Activated naive CD8-positive, alpha-beta T cell treated with anti-CD3 and anti-CD28 coated beads, Interleukin-2, amount 50 U/mL, for 24 hours (primary cell): Measurements from ENCODE around the gene MRM1.
"Not testable (repeated sequence)": the region's sequence is repeated elsewhere in the genome, so short reads cannot be mapped to it uniquely, and the experiment has no call there.

ENCODE experiments used
- ATAC-seq: fragments of 150-1000 bp; cut with Tn5 transposase; one replicate; pipeline ENCODE4 v1.10.0; 2021
- DNase-seq: peaks from one replicate; pipeline ENCODE4 v3.0.0; 2021
- H3K27ac Mint-ChIP-seq: one replicate; pipeline ENCODE4 v1.8.0; 2021; ENCODE audit warnings: mild to moderate bottlenecking, mixed read lengths
- H3K27me3 Mint-ChIP-seq: one replicate; pipeline ENCODE4 v1.8.0; 2021; ENCODE audit warnings: mixed read lengths
- H3K36me3 Mint-ChIP-seq: one replicate; pipeline ENCODE4 v1.8.0; 2021; ENCODE audit warnings: low read depth, mixed read lengths
- H3K4me1 Mint-ChIP-seq: one replicate; pipeline ENCODE4 v1.8.0; 2021; ENCODE audit warnings: mixed read lengths
- H3K4me3 Mint-ChIP-seq: one replicate; pipeline ENCODE4 v1.8.0; 2021; ENCODE audit warnings: mild to moderate bottlenecking, moderate library complexity, mixed read lengths
- H3K9me3 Mint-ChIP-seq: one replicate; pipeline ENCODE4 v1.8.0; 2021; ENCODE audit warnings: mixed read lengths

MRM1 gene

DNA sequence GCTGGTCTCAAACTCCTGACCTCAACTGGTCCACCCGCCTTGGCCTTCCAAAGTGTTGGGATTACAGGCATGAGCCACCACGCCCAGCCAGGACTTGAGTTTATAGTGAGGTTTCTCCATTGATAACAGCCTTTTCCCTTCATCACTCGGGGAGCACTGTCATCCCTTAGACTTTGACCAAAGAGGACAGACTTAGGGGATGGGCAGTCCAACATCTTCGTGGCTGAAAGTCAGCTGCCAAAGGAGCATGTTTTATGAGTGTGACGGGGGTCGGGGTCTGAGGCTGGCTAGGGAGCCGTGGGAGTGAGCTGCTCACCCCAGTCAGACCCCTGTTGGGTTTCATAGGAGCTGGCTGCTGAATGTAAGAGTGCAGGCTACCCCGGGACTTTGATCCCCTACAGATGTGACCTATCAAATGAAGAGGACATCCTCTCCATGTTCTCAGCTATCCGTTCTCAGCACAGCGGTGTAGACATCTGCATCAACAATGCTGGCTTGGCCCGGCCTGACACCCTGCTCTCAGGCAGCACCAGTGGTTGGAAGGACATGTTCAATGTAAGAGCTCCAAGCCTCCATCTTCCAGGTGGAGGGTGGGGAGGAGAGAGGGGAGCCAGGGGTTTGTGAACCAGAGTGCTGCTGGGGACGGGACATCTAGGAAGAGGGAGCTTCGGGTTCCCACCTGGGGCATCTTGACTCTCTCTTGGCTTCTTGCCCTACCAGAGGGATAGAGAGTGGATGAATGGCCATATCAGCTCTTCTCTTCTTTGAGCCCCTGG is 6.6 kb upstream of the MRM1 start:
- no peak overlapping the region for H3K27ac Mint-ChIP-seq
- ATAC-seq (no peak), DNase-seq (no peak)
- H3K27me3 Mint-ChIP-seq, result no peaks in the 10 kb centered on the region
- H3K9me3 Mint-ChIP-seq, result no peaks in the 10 kb centered on the region
- H3K4me3 Mint-ChIP-seq, result no peak overlapping the region
- peaks cover 33% of the 10 kb centered on the region for H3K4me1 Mint-ChIP-seq
- H3K36me3 Mint-ChIP-seq, result peaks cover 16% of the 10 kb centered on the region

GRCh38 chr17:36597226-36597625 is 4.2 kb upstream of the MRM1 start:
- Mint-ChIP-seq H3K4me1 (peaks cover 26% of the 10 kb centered on the region), H3K4me3 (no peak overlapping the region), H3K36me3 (peaks cover 13% of the 10 kb centered on the region), H3K27me3 (no peaks in the 10 kb centered on the region), H3K27ac (no peak overlapping the region), H3K9me3 (no peaks in the 10 kb centered on the region)
- ATAC-seq, result no peak
- no peak for DNase-seq

GRCh38 chr17:36597866-36598777 is 3.3 kb upstream of the MRM1 start:
- Mint-ChIP-seq H3K4me1 (peaks cover 18% of the 10 kb centered on the region), H3K27me3 (no peaks in the 10 kb centered on the region), H3K4me3 (no peak overlapping the region), H3K27ac (no peak overlapping the region), H3K36me3 (peaks cover 13% of the 10 kb centered on the region), H3K9me3 (no peaks in the 10 kb centered on the region)
- DNase-seq (no peak), ATAC-seq (no peak)

DNA sequence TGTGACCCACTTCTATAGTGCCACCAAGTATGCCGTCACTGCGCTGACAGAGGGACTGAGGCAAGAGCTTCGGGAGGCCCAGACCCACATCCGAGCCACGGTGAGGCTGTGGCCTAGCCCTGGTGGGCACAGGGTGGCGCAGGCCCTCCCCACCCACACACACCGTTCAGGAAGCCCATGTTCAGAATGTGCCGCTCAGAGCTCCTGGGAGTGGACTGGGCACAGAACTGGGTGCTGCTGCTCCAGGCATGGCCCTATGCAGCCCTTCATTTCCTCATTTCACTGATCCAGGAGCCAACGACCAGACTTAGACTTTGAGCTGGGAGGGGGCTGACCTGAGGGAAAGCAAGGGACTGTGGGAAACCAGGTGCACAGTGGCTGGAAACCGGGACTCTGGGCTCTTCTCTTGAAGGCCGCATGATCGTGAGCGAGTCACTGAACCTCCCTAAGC is 2.4 kb upstream of the MRM1 start:
- ATAC-seq, result no peak
- no peak overlapping the region for H3K4me3 Mint-ChIP-seq
- no peak overlapping the region for H3K27ac Mint-ChIP-seq
- peaks cover 15% of the 10 kb centered on the region for H3K36me3 Mint-ChIP-seq
- no peaks in the 10 kb centered on the region for H3K27me3 Mint-ChIP-seq
- H3K9me3 Mint-ChIP-seq, result no peaks in the 10 kb centered on the region
- peaks cover 14% of the 10 kb centered on the region for H3K4me1 Mint-ChIP-seq
- DNase-seq, result no peak

DNA sequence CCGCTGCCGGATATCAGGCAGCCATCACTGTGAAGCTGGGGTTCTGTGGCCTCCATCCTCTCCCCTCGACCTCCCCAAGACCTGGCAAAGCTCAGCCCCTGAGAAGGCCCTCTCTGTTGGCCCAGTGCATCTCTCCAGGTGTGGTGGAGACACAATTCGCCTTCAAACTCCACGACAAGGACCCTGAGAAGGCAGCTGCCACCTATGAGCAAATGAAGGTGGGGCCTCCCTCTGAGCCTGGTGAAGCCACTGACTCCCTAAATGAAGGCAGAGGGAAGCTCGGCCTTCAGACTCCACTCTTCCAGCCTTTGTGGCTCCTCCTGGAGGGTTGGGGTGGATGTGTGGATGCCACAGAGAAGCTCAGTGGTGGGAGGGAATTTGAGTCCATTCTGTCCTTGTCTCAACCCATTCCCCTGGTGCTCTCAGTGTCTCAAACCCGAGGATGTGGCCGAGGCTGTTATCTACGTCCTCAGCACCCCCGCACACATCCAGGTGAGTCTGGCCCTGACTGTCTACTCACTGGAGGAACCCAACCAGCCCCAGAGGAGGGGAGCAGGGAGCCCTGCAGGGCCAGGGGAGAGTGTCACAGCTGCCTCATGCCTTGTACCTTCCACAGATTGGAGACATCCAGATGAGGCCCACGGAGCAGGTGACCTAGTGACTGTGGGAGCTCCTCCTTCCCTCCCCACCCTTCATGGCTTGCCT is 1.7 kb upstream of the MRM1 start:
- Mint-ChIP-seq H3K4me1 (peaks cover 20% of the 10 kb centered on the region), H3K27ac (no peak overlapping the region), H3K9me3 (no peaks in the 10 kb centered on the region), H3K36me3 (peaks cover 20% of the 10 kb centered on the region), H3K4me3 (no peak overlapping the region), H3K27me3 (no peaks in the 10 kb centered on the region)
- no peak for ATAC-seq
- no peak for DNase-seq

- DNase-seq, result no peak
- peaks cover 26% of the 10 kb centered on the region for H3K4me1 Mint-ChIP-seq
- ATAC-seq, result no peak
- H3K36me3 Mint-ChIP-seq, result peaks cover 21% of the 10 kb centered on the region
- no peaks in the 10 kb centered on the region for H3K27me3 Mint-ChIP-seq
- peak overlapping the region; percentile 87 for H3K27ac Mint-ChIP-seq
- H3K9me3 Mint-ChIP-seq, result no peaks in the 10 kb centered on the region
- peak overlapping the region; percentile 90 for H3K4me3 Mint-ChIP-seq
Observed at GRCh38 chr17:36600465-36600864, 918 bp upstream of the MRM1 start.

DNA sequence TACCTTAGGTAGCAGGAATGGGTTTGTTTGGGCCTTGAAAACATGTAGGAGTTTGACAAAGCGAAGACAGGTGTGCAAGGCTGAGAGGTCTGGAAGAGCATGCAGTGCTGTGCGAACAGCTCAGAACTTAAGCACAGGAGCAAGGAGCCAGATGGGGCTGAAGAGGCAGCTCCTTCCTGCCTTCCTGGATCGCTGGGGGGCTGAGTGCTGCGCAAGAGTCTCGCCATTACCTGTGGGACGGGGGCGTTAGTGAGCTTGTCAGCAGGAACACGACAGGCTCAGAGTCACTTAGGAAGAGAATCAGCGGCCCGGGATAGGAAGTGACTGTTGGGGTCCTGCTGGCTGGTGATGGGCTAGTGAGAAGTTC is 464 bp upstream of the MRM1 start:
- Mint-ChIP-seq H3K4me1 (peaks cover 31% of the 10 kb centered on the region), H3K9me3 (no peaks in the 10 kb centered on the region), H3K36me3 (peaks cover 21% of the 10 kb centered on the region), H3K4me3 (peak overlapping the region; percentile 90), H3K27ac (peak overlapping the region; percentile 87), H3K27me3 (no peaks in the 10 kb centered on the region)
- no peak for DNase-seq
- peak; percentile 7 for ATAC-seq

- H3K4me3 Mint-ChIP-seq, result peak overlapping the region; percentile 90
- peaks cover 34% of the 10 kb centered on the region for H3K4me1 Mint-ChIP-seq
- H3K27me3 Mint-ChIP-seq, result no peaks in the 10 kb centered on the region
- H3K36me3 Mint-ChIP-seq, result peaks cover 24% of the 10 kb centered on the region
- DNase-seq, result no peak
- no peak for ATAC-seq
- H3K9me3 Mint-ChIP-seq, result no peaks in the 10 kb centered on the region
- H3K27ac Mint-ChIP-seq, result peak overlapping the region; percentile 87
Observed at GRCh38 chr17:36602030-36602748, 806 bp downstream of the MRM1 start.

DNA sequence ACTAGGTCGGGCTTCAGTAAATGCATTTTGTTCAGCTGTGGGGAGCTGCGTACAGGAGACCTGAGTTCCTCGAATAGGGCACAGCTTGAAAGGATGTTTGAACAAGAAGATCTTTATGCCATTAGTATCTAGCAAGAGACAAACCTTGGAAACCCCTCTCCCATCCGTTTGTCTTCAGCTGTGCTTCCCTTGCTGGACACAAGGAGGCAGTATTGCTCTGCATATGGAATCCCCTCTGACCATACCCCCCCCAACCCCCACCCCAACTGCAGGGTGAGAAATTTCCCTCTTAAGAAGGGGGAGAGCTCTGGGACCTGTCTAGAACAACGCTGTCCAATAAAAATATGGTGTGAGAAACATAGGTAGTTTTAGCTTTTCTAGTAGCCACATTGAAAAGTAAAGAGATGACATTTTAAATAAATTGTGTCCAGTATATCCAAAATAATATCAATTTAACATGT is 1.6 kb downstream of the MRM1 start:
- ATAC-seq (no peak), DNase-seq (peak; percentile 70)
- peak overlapping the region; percentile 90 for H3K4me3 Mint-ChIP-seq
- H3K4me1 Mint-ChIP-seq, result peaks cover 34% of the 10 kb centered on the region
- H3K27ac Mint-ChIP-seq, result peak overlapping the region; percentile 52
- H3K27me3 Mint-ChIP-seq, result no peaks in the 10 kb centered on the region
- no peaks in the 10 kb centered on the region for H3K9me3 Mint-ChIP-seq
- peaks cover 26% of the 10 kb centered on the region for H3K36me3 Mint-ChIP-seq

GRCh38 chr17:36605028-36605427 is 3.6 kb downstream of the MRM1 start:
- H3K4me1 Mint-ChIP-seq, result peaks cover 40% of the 10 kb centered on the region
- DNase-seq, H3K9me3 Mint-ChIP-seq, H3K27me3 Mint-ChIP-seq, ATAC-seq, H3K27ac Mint-ChIP-seq: not testable (repeated sequence)
- H3K4me3 Mint-ChIP-seq, result peak overlapping the region; percentile 18
- H3K36me3 Mint-ChIP-seq, result peaks cover 30% of the 10 kb centered on the region

DNA sequence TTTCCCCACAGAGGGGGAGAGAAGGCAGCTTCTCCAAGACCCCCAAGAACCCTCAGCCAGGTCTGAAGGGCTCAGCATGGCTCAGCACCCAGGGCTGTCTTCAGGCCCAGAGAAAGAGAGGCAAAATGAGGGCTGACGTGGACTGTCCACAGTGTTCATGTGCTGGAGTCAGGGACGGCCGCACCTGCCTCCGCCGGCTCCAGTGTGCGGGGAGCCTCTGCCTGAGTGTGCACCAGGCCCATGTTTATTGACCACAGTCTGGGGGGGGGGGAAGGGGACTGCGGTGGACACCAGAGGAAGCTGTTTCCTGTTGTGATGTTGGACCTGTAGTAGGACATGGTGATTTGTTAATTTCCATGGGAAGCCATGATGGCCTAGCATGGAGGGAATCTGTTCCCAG is 6.9 kb downstream of the MRM1 start:
- H3K4me3 Mint-ChIP-seq, result no peak overlapping the region
- ATAC-seq, result no peak

DNA sequence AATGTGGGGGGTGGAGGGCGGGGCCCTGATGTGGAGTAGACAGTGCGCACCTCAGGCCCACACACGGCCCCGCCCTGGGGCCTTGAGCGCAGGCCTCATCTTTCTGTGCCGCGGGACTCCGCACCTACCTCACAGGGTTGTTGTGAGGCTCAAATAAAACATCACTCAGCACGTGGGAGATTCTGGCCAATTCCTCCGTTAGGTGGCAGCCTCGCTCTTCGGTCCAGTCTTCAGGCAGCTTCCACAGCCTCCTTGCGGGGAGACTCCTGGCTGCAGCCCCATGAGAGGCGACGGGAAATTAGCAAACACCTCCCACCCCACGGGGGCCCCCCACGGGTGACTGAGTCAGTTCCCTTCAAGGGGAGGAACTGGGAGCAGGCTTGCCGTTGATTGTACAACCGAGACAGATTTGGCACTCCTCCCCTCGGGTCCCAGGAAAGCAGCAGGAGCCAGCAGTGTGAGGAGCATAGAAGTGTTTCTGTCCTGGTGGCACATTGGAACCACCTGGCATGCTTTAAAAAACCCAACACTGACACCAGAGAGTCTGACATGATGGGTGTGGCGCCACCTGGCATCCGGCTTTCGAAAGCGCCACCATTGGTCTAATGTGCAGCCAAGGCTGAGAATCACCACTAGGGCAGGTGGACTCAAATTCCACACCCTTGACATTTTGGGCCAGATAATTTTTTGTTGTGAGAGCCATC is 7.6 kb downstream of the MRM1 start:
- DNase-seq (no peak), ATAC-seq (peak; percentile 35)
- H3K4me1 Mint-ChIP-seq, result peaks cover 28% of the 10 kb centered on the region
- no peaks in the 10 kb centered on the region for H3K27me3 Mint-ChIP-seq
- H3K27ac Mint-ChIP-seq, result no peak overlapping the region
- H3K36me3 Mint-ChIP-seq, result peaks cover 26% of the 10 kb centered on the region
- no peaks in the 10 kb centered on the region for H3K9me3 Mint-ChIP-seq
- H3K4me3 Mint-ChIP-seq, result no peak overlapping the region

More for the DNA sequence above, 6.9 kb downstream of the MRM1 start:
- Mint-ChIP-seq H3K36me3 (peaks cover 30% of the 10 kb centered on the region), H3K27me3 (no peaks in the 10 kb centered on the region), H3K4me1 (peaks cover 31% of the 10 kb centered on the region), H3K9me3 (no peaks in the 10 kb centered on the region), H3K27ac (no peak overlapping the region)
- no peak for DNase-seq

DNA sequence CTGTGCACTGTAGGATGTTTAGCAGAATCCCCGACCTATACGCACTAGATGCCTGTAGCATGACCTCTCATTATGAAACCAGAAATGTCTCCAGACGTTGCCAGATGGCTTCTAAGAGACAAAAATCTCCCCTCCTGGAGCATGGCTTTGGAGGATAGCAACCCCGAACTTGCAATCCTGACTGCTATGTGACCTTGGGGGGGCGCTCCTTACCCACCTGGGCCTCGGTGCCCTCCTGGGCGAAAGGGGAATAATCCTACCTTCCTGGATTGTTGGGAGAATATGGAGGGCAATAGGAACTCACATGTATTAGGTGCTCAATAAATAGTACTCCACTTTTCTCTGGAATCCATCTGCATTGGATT is 8.1 kb downstream of the MRM1 start:
- H3K27ac Mint-ChIP-seq, result no peak overlapping the region
- peaks cover 21% of the 10 kb centered on the region for H3K36me3 Mint-ChIP-seq
- H3K27me3 Mint-ChIP-seq, result no peaks in the 10 kb centered on the region
- H3K9me3 Mint-ChIP-seq, result no peaks in the 10 kb centered on the region
- no peak for DNase-seq
- H3K4me3 Mint-ChIP-seq, result no peak overlapping the region
- H3K4me1 Mint-ChIP-seq, result peaks cover 22% of the 10 kb centered on the region
- no peak for ATAC-seq
